Esophagus squamous epithelium (tissue), 5 donors: Measurements from ENCODE around the gene FBXO4. TPM values are rescaled to one million over a fixed set of nuclear protein-coding genes. Genes with fewer than 3 reads are reported as not detected.

Experiments
- DNase-seq: peaks from one replicate; lab custom pipeline; 2025; lab: John Stamatoyannopoulos, UW
- H3K27ac ChIP-seq, 4 donors: fragments of 200-600 bp; sonication (generic); one replicate each; pipeline ENCODE4 v1.5.1; 2016 to 2019; ENCODE audit warnings: mild to moderate bottlenecking in 1 of 4
- H3K27me3 ChIP-seq, 4 donors: fragments of 200-600 bp; sonication (generic); 1 replicate in 3 of 4; 2 replicates in 1 of 4; pipeline versions ENCODE4 v1.5.1 to v1.6.0; 2017 to 2021; ENCODE audit warnings: antibody characterized with exemption in 1 of 4
- H3K36me3 ChIP-seq, 3 donors: fragments of 200-600 bp; sonication (generic); one replicate each; pipeline ENCODE4 v1.5.1; 2016 to 2019
- H3K4me1 ChIP-seq, 3 donors: fragments of 200-600 bp; sonication (generic); one replicate each; pipeline ENCODE4 v1.5.1; 2017 to 2019
- H3K4me3 ChIP-seq, 4 donors: fragments of 200-600 bp; sonication (generic); 1 replicate in 3 of 4; 2 replicates in 1 of 4; pipeline ENCODE4 v1.5.1; 2016 to 2019; ENCODE audit warnings: mild to moderate bottlenecking in 2 of 4, moderate library complexity in 1 of 4
- H3K9me3 ChIP-seq, 3 donors: fragments of 200-600 bp; sonication (generic); one replicate each; pipeline ENCODE4 v1.5.1; 2016 to 2019
- CTCF ChIP-seq, 6 experiments: fragments of 450-650 bp in 4 of 6; fragments of 200-600 bp in 2 of 6; sonication (generic) in 2 of 6; IDR thresholded peaks; one replicate each; pipeline ENCODE4 v1.5.1; 2016 to 2019; ENCODE audit warnings: antibody characterized with exemption in 6 of 6, mild to moderate bottlenecking in 4 of 6, moderate library complexity in 4 of 6
- POLR2A ChIP-seq, 4 donors: fragments of 450-650 bp; IDR thresholded peaks; one replicate each; pipeline ENCODE4 v1.6.1; 2017; ENCODE audit warnings: antibody characterized with exemption in 4 of 4, mild to moderate bottlenecking in 4 of 4, moderate library complexity in 3 of 4
- WGBS, 2 donors: methylation state at CpG; one replicate each; pipeline ENCODE4 v1.1.5; 2018; 5-methylcytosine and 5-hydroxymethylcytosine counted together
- intact Hi-C: fragments of 100-400 bp; cut with DNase I; formaldehyde crosslinking; loops from one replicate; pipeline ENCODE4 v1.15.0; 2022
- total RNA-seq, 4 donors: library from RNA; depleted of rRNA; stranded (reverse); fragments of >200 nt; gene quantifications; one replicate each; pipeline ENCODE4 v1.1.0, GENCODE V29; 2016
- donor health status: DM: yes; HTN: yes; CAD: no.

The FBXO4 gene
- total RNA-seq, 4 donors from 2014 or later: 2.4 to 10.9 (median 7.4) TPM

- no peak overlapping the region for H3K4me3 ChIP-seq
- no peaks in the 10 kb centered on the region for H3K4me1 ChIP-seq
- no peaks in the 10 kb centered on the region for H3K27me3 ChIP-seq
- H3K27ac ChIP-seq: no peak overlapping the region
- no peak for DNase-seq
- H3K36me3 ChIP-seq: no peaks in the 10 kb centered on the region
- intact Hi-C loops: no loop called here
- no peak for TF ChIP-seq CTCF (IDR thresholded peaks at IDR 0.05)
- TF ChIP-seq POLR2A (IDR thresholded peaks at IDR 0.05): no peak
- 60 to 90% methylated on average over 1 of the region's 1 CpG for WGBS, 2 donors
- H3K9me3 ChIP-seq: peaks cover 0 to 11% (median 0%) of the 10 kb centered on the region in 3 donors
Observed at GRCh38 chr5:41961736-41962135, 36.7 kb downstream of the FBXO4 start.

GRCh38 chr5:41962491-41962890 is 37.4 kb downstream of the FBXO4 start:
- H3K4me1 ChIP-seq: no peaks in the 10 kb centered on the region
- WGBS, 2 donors: 87 to 90% methylated on average over 3 of the region's 3 CpGs
- no peaks in the 10 kb centered on the region for H3K36me3 ChIP-seq
- H3K27me3 ChIP-seq: no peaks in the 10 kb centered on the region
- H3K9me3 ChIP-seq: peaks cover 0 to 11% (median 0%) of the 10 kb centered on the region in 3 donors
- DNase-seq: no peak
- TF ChIP-seq CTCF (IDR thresholded peaks at IDR 0.05) (no peak), POLR2A (IDR thresholded peaks at IDR 0.05) (no peak)
- intact Hi-C loops: no loop called here
- H3K27ac ChIP-seq: no peak overlapping the region
- H3K4me3 ChIP-seq: no peak overlapping the region

- DNase-seq: no peak
- Histone ChIP-seq H3K27ac (no peak overlapping the region), H3K4me3 (no peak overlapping the region), H3K9me3 (peaks cover 0 to 2% (median 0%) of the 10 kb centered on the region in 3 donors), H3K4me1 (no peaks in the 10 kb centered on the region), H3K27me3 (no peaks in the 10 kb centered on the region), H3K36me3 (no peaks in the 10 kb centered on the region)
- 81 to 82% methylated on average over 6 of the region's 6 CpGs for WGBS, 2 donors
- intact Hi-C loops: no loop called here
- no peak for TF ChIP-seq CTCF (IDR thresholded peaks at IDR 0.05)
- no peak for TF ChIP-seq POLR2A (IDR thresholded peaks at IDR 0.05)
Observed at GRCh38 chr5:41966401-41967105, 41.5 kb downstream of the FBXO4 start.

GRCh38 chr5:41967401-41967800 is 42.3 kb downstream of the FBXO4 start:
- Histone ChIP-seq H3K9me3 (no peaks in the 10 kb centered on the region), H3K36me3 (no peaks in the 10 kb centered on the region), H3K4me1 (no peaks in the 10 kb centered on the region), H3K27ac (no peak overlapping the region), H3K27me3 (no peaks in the 10 kb centered on the region), H3K4me3 (no peak overlapping the region)
- TF ChIP-seq POLR2A (IDR thresholded peaks at IDR 0.05): no peak
- intact Hi-C loops: no loop called here
- DNase-seq: no peak
- 77 to 87% methylated on average over 3 of the region's 3 CpGs for WGBS, 2 donors

- WGBS, 2 donors: 88 to 91% methylated on average over 22 of the region's 22 CpGs
- intact Hi-C loops: no loop called here
Observed at GRCh38 chr5:41968153-41968723, 43.2 kb downstream of the FBXO4 start.

More at GRCh38 chr5:41968153-41968723, 43.2 kb downstream of the FBXO4 start:
- Histone ChIP-seq H3K4me1 (no peaks in the 10 kb centered on the region), H3K36me3 (no peaks in the 10 kb centered on the region), H3K9me3 (no peaks in the 10 kb centered on the region), H3K27ac (no peak overlapping the region), H3K27me3 (no peaks in the 10 kb centered on the region), H3K4me3 (no peak overlapping the region)
- TF ChIP-seq CTCF (IDR thresholded peaks at IDR 0.05): no peak
- no peak for TF ChIP-seq POLR2A (IDR thresholded peaks at IDR 0.05)
- no peak for DNase-seq
